SK-N-MC (cell line): ENCODE results near the gene OR2T3.
"Not testable (repeated sequence)": the region's sequence is repeated elsewhere in the genome, so short reads cannot be mapped to it uniquely, and the experiment has no call there.

Experiments used
- EZH2 ChIP-seq: fragments of 200-600 bp; sonication (generic); IDR thresholded peaks from one replicate; pipeline ENCODE4 v1.6.1; 2017; ENCODE audit warnings: antibody characterized with exemption
- FOXP2 ChIP-seq: optimal IDR thresholded peaks from 2 replicates; pipeline ENCODE3; 2011; ENCODE audit warnings: mild to moderate bottlenecking, moderate library complexity; ENCODE audit not compliant: insufficient read depth; ENCODE audit errors: extremely low read length, control extremely low read depth
- POLR2AphosphoS5 ChIP-seq: IDR thresholded peaks from 2 replicates; pipeline ENCODE4 v1.6.1; 2012; ENCODE audit warnings: mild to moderate bottlenecking, low read depth, low read length, borderline replicate concordance

- TF ChIP-seq POLR2AphosphoS5, EZH2, FOXP2: not testable (repeated sequence)
Measured at GRCh38 chr1:248445399-248445798, 27.8 kb upstream of the OR2T3 start, which contains the start of gene OR2T2.
